C4-2B (cell line): ENCODE measurements around the gene TMEM200C.

Source experiments
- H3K27ac ChIP-seq: fragments of 450-650 bp; 2 replicates; pipeline ENCODE4 v1.5.1; 2017
- CTCF ChIP-seq: fragments of 450-650 bp; conservative IDR thresholded peaks from 2 replicates; pipeline ENCODE4 v1.5.1; 2017; ENCODE audit warnings: mild to moderate bottlenecking
- ZFX ChIP-seq: fragments of 450-650 bp; IDR thresholded peaks from 2 replicates; pipeline ENCODE4 v1.6.1; 2017

TMEM200C gene

GRCh38 chr18:5937121-5937520, 41.8 kb upstream of the TMEM200C start:
- TF ChIP-seq CTCF (no peak), ZFX (no peak)
- no peak overlapping the region for H3K27ac ChIP-seq

- H3K27ac ChIP-seq = no peak overlapping the region
- no peak for TF ChIP-seq ZFX
- TF ChIP-seq CTCF = no peak
Observed at GRCh38 chr18:5930789-5931188, 35.5 kb upstream of the TMEM200C start.

- no peak overlapping the region for H3K27ac ChIP-seq
- TF ChIP-seq ZFX (no peak), CTCF (no peak)
Observed at GRCh38 chr18:5918205-5918858, 23.0 kb upstream of the TMEM200C start.

GRCh38 chr18:5914951-5915350, 19.6 kb upstream of the TMEM200C start:
- no peak overlapping the region for H3K27ac ChIP-seq
- no peak for TF ChIP-seq CTCF
- no peak for TF ChIP-seq ZFX

GRCh38 chr18:5914016-5914415, 18.7 kb upstream of the TMEM200C start:
- H3K27ac ChIP-seq = no peak overlapping the region
- no peak for TF ChIP-seq ZFX
- TF ChIP-seq CTCF = no peak

GRCh38 chr18:5912566-5912965, 17.2 kb upstream of the TMEM200C start:
- no peak overlapping the region for H3K27ac ChIP-seq
- TF ChIP-seq ZFX (no peak), CTCF (no peak)

- H3K27ac ChIP-seq = no peak overlapping the region
- TF ChIP-seq CTCF (no peak), ZFX (no peak)
Observed at GRCh38 chr18:5909125-5909524, 13.8 kb upstream of the TMEM200C start.
